Measurements from ENCODE around the gene SLC25A21. TPM values are rescaled to one million over a fixed set of nuclear protein-coding genes. Genes with fewer than 3 reads are reported as not detected.

The SLC25A21 gene
- total and polyA plus RNA-seq, 2 of the 13 experiments (the other 11 are each of a cell fraction or from before 2014, with no cell fraction given), result 1.9 to 2.9 TPM

DNA sequence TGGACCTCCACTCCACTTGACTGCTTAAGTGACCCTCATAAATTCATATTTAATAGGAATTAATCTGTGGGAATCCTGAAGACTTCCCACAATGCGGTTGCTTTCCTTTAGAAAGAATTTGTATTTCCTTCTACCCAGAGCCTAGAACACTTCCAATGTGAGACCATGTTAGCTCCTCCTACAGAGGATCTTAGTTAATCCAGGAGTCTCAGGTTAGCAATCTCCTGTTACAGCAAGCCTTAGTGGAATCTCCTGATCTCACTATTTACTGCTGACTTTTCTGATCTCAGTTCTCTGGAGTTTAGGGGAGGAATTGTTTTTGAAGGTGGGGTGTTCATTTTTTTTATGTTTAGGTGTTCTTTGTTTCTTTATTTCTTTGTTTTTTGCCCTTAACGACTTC is 186.0 kb downstream of the SLC25A21 start:
- no peak overlapping the region for H3K4me3 ChIP-seq (replicated peaks in 1 of 3; ENCODE audit: insufficient read depth in 1 of 3, low read depth in 2 of 3, low read length in 3 of 3)
- in situ Hi-C loops (cut with HindIII; ENCODE audit: extremely low pct_ligation_motif_present, low pct_unique_long_range_greater_than_20kb) (no loop called here), intact Hi-C loops (cut with micrococcal nuclease; ENCODE audit: unreplicated experiment) (no loop called here)
- POLR2A ChIA-PET, result no interaction called here
- no peaks in the 10 kb centered on the region for H3K4me1 ChIP-seq (ENCODE audit: insufficient read depth, low read length)
- no peak overlapping the region for H3K27ac ChIP-seq (ENCODE audit: extremely low read length, insufficient read depth, low read length)
- no peak overlapping the region for H3K4me2 ChIP-seq (ENCODE audit: low read depth, low read length)
- FAIRE-seq (no peak), DNase-seq (ENCODE audit: low spot score) (no peak), ATAC-seq (no peak)
- CTCF ChIA-PET (ENCODE audit: low intra/inter-chr PET ratio, low total read pairs), result no interaction called here
- H4K20me1 ChIP-seq (ENCODE audit: insufficient read depth, low read length), result no peaks in the 10 kb centered on the region
- H2AFZ ChIP-seq (ENCODE audit: low read length), result no peak overlapping the region
- TF ChIP-seq FOXA3 (CRISPR knock-in tag; IDR thresholded peaks at IDR 0.05), result no peak
- TF ChIP-seq NONO (IDR thresholded peaks at IDR 0.05), result no peak
- no peak for TF ChIP-seq NONO (CRISPR knock-in tag; conservative IDR thresholded peaks at IDR 0.05)
- TF ChIP-seq, protein P1, sequence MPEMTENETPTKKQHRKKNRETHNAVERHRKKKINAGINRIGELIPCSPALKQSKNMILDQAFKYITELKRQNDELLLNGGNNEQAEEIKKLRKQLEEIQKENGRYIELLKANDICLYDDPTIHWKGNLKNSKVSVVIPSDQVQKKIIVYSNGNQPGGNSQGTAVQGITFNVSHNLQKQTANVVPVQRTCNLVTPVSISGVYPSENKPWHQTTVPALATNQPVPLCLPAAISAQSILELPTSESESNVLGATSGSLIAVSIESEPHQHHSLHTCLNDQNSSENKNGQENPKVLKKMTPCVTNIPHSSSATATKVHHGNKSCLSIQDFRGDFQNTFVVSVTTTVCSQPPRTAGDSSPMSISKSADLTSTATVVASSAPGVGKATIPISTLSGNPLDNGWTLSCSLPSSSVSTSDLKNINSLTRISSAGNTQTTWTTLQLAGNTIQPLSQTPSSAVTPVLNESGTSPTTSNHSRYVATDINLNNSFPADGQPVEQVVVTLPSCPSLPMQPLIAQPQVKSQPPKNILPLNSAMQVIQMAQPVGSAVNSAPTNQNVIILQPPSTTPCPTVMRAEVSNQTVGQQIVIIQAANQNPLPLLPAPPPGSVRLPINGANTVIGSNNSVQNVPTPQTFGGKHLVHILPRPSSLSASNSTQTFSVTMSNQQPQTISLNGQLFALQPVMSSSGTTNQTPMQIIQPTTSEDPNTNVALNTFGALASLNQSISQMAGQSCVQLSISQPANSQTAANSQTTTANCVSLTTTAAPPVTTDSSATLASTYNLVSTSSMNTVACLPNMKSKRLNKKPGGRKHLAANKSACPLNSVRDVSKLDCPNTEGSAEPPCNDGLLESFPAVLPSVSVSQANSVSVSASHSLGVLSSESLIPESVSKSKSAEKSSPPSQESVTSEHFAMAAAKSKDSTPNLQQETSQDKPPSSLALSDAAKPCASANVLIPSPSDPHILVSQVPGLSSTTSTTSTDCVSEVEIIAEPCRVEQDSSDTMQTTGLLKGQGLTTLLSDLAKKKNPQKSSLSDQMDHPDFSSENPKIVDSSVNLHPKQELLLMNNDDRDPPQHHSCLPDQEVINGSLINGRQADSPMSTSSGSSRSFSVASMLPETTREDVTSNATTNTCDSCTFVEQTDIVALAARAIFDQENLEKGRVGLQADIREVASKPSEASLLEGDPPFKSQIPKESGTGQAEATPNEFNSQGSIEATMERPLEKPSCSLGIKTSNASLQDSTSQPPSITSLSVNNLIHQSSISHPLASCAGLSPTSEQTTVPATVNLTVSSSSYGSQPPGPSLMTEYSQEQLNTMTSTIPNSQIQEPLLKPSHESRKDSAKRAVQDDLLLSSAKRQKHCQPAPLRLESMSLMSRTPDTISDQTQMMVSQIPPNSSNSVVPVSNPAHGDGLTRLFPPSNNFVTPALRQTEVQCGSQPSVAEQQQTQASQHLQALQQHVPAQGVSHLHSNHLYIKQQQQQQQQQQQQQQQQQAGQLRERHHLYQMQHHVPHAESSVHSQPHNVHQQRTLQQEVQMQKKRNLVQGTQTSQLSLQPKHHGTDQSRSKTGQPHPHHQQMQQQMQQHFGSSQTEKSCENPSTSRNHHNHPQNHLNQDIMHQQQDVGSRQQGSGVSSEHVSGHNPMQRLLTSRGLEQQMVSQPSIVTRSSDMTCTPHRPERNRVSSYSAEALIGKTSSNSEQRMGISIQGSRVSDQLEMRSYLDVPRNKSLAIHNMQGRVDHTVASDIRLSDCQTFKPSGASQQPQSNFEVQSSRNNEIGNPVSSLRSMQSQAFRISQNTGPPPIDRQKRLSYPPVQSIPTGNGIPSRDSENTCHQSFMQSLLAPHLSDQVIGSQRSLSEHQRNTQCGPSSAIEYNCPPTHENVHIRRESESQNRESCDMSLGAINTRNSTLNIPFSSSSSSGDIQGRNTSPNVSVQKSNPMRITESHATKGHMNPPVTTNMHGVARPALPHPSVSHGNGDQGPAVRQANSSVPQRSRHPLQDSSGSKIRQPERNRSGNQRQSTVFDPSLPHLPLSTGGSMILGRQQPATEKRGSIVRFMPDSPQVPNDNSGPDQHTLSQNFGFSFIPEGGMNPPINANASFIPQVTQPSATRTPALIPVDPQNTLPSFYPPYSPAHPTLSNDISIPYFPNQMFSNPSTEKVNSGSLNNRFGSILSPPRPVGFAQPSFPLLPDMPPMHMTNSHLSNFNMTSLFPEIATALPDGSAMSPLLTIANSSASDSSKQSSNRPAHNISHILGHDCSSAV (CRISPR knock-in tag; IDR thresholded peaks at IDR 0.05; ENCODE audit: borderline replicate concordance), result no peak
- no peak for TF ChIP-seq SRSF9 (IDR thresholded peaks at IDR 0.05; ENCODE audit: borderline replicate concordance, insufficient read depth, low read depth, low read length, poor library complexity, severe bottlenecking)
- no peak for TF ChIP-seq ZSCAN12 (CRISPR knock-in tag; IDR thresholded peaks at IDR 0.05)
- TF ChIP-seq, protein P2, sequence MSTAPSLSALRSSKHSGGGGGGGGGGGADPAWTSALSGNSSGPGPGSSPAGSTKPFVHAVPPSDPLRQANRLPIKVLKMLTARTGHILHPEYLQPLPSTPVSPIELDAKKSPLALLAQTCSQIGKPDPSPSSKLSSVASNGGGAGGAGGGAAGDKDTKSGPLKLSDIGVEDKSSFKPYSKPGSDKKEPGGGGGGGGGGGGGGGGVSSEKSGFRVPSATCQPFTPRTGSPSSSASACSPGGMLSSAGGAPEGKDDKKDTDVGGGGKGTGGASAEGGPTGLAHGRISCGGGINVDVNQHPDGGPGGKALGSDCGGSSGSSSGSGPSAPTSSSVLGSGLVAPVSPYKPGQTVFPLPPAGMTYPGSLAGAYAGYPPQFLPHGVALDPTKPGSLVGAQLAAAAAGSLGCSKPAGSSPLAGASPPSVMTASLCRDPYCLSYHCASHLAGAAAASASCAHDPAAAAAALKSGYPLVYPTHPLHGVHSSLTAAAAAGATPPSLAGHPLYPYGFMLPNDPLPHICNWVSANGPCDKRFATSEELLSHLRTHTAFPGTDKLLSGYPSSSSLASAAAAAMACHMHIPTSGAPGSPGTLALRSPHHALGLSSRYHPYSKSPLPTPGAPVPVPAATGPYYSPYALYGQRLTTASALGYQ (CRISPR knock-in tag; IDR thresholded peaks at IDR 0.05), result no peak
- TF ChIP-seq, protein P3, sequence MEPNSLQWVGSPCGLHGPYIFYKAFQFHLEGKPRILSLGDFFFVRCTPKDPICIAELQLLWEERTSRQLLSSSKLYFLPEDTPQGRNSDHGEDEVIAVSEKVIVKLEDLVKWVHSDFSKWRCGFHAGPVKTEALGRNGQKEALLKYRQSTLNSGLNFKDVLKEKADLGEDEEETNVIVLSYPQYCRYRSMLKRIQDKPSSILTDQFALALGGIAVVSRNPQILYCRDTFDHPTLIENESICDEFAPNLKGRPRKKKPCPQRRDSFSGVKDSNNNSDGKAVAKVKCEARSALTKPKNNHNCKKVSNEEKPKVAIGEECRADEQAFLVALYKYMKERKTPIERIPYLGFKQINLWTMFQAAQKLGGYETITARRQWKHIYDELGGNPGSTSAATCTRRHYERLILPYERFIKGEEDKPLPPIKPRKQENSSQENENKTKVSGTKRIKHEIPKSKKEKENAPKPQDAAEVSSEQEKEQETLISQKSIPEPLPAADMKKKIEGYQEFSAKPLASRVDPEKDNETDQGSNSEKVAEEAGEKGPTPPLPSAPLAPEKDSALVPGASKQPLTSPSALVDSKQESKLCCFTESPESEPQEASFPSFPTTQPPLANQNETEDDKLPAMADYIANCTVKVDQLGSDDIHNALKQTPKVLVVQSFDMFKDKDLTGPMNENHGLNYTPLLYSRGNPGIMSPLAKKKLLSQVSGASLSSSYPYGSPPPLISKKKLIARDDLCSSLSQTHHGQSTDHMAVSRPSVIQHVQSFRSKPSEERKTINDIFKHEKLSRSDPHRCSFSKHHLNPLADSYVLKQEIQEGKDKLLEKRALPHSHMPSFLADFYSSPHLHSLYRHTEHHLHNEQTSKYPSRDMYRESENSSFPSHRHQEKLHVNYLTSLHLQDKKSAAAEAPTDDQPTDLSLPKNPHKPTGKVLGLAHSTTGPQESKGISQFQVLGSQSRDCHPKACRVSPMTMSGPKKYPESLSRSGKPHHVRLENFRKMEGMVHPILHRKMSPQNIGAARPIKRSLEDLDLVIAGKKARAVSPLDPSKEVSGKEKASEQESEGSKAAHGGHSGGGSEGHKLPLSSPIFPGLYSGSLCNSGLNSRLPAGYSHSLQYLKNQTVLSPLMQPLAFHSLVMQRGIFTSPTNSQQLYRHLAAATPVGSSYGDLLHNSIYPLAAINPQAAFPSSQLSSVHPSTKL (CRISPR knock-in tag; IDR thresholded peaks at IDR 0.05), result no peak
- TF ChIP-seq, protein P4, sequence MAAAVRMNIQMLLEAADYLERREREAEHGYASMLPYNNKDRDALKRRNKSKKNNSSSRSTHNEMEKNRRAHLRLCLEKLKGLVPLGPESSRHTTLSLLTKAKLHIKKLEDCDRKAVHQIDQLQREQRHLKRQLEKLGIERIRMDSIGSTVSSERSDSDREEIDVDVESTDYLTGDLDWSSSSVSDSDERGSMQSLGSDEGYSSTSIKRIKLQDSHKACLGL (CRISPR knock-in tag; IDR thresholded peaks at IDR 0.05), result no peak
- TF ChIP-seq ZNF230 (CRISPR knock-in tag; IDR thresholded peaks at IDR 0.05), result no peak
- no peaks in the 10 kb centered on the region for H3K79me2 ChIP-seq (ENCODE audit: insufficient read depth, low read length)
- H3K27me3 ChIP-seq (ENCODE audit: control insufficient read depth in 1 of 2, insufficient read depth in 2 of 2, low read length in 2 of 2), result no peaks in the 10 kb centered on the region
- H3K9ac ChIP-seq (ENCODE audit: insufficient read depth, low read depth, low read length), result no peak overlapping the region
- no peaks in the 10 kb centered on the region for H3K36me3 ChIP-seq (replicated peaks in 1 of 2; ENCODE audit: control insufficient read depth in 1 of 2, insufficient read depth in 2 of 2, low read length in 2 of 2)
- no TSS peak for BruUV-seq (replicated peaks)
- 53% methylated on average over 2 of the region's 2 CpGs for WGBS (ENCODE audit: low lambda C conversion rate)
- H3K9me3 ChIP-seq (ENCODE audit: low read length), result no peaks in the 10 kb centered on the region
